Endothelial cell of umbilical vein (primary cell): ENCODE results near the gene STPG3. TPM values are rescaled to one million over a fixed set of nuclear protein-coding genes. Genes with fewer than 3 reads are reported as not detected.
A peak's percentile ranks its signal among the peaks of the same experiment; 100 is the strongest.

Source experiments
- BruUV-seq: library from RNA; stranded (reverse); fragments of 400-500 nt; replicated peaks from 2 replicates; lab custom pipeline; 2021; lab: Mats Ljungman, UMichigan
- CTCF ChIA-PET: fragments of 300-600, 350-600 bp; sonication (Branson Sonifier 250); formaldehyde crosslinking; loops from one replicate; lab custom pipeline; 2021; ENCODE audit warnings: antibody characterized with exemption, inconsistent platforms; lab: Charles Lee
- POLR2A ChIA-PET: fragments of 300-600, 350-600 bp; sonication (Branson Sonifier 250); formaldehyde crosslinking; loops from one replicate; lab custom pipeline; 2021; ENCODE audit warnings: antibody characterized with exemption, inconsistent platforms; lab: Charles Lee
- DNase-seq: peaks from one replicate; pipeline ENCODE4 v3.0.0-alpha.2; 2011; ENCODE audit warnings: low read depth, low spot score
- FAIRE-seq: peaks from 2 replicates; lab custom pipeline; 2011; peaks lifted over from hg19 to GRCh38; lab: Jason Lieb, UNC
- H2AFZ ChIP-seq: 2 replicates; pipeline ENCODE4 v1.6.0; 2012; ENCODE audit warnings: low read depth, low read length, control low read depth, inconsistent platforms
- H3K27ac ChIP-seq: 2 replicates; pipeline ENCODE4 v1.5.1; 2011; ENCODE audit warnings: low read depth, mild to moderate bottlenecking, control low read depth, low read length, moderate library complexity; ENCODE audit not compliant: insufficient read depth
- H3K27me3 ChIP-seq, 2 experiments: 2 replicates each; pipeline versions ENCODE4 v1.6.0 to v1.6.1; 2011; ENCODE audit warnings: low read length in 2 of 2, mixed read lengths in 1 of 2; ENCODE audit not compliant: control insufficient read depth in 2 of 2, insufficient read depth in 2 of 2
- H3K36me3 ChIP-seq, 2 experiments: 2 replicates in 1 of 2; 3 replicates in 1 of 2; pipeline ENCODE4 v1.5.1; 2011; ENCODE audit warnings: low read length in 2 of 2, mild to moderate bottlenecking in 1 of 2, moderate library complexity in 1 of 2; ENCODE audit not compliant: control insufficient read depth in 2 of 2, insufficient read depth in 2 of 2; ENCODE audit errors: extremely low read depth in 1 of 2
- H3K4me1 ChIP-seq: 3 replicates; pipeline ENCODE4 v1.5.1; 2011; ENCODE audit warnings: mild to moderate bottlenecking, low read length; ENCODE audit not compliant: control insufficient read depth, insufficient read depth; ENCODE audit errors: extremely low read depth
- H3K4me2 ChIP-seq: 2 replicates; pipeline ENCODE4 v1.6.1; 2011; ENCODE audit warnings: low read length, control low read depth, mixed read lengths; ENCODE audit not compliant: insufficient read depth
- H3K4me3 ChIP-seq, 3 experiments: fragments of 200-600 bp in 1 of 3; sonication (generic), shearing (Covaris generic) in 1 of 3; replicated peaks in 1 of 3; 2 replicates each; pipeline ENCODE4 v1.5.1; 2011 to 2016; ENCODE audit warnings: control low read depth in 3 of 3, low read length in 3 of 3, mild to moderate bottlenecking in 2 of 3, inconsistent platforms in 1 of 3, low read depth in 1 of 3, moderate library complexity in 1 of 3; ENCODE audit not compliant: insufficient read depth in 1 of 3
- H3K79me2 ChIP-seq: 2 replicates; pipeline ENCODE4 v1.6.0; 2012; ENCODE audit warnings: low read length, inconsistent platforms; ENCODE audit not compliant: control insufficient read depth, insufficient read depth
- H3K9ac ChIP-seq: replicated peaks from 2 replicates; pipeline ENCODE3; 2011; ENCODE audit warnings: low read length, control low read depth; ENCODE audit not compliant: insufficient read depth; ENCODE audit errors: extremely low read depth
- H3K9me1 ChIP-seq: replicated peaks from 3 replicates; pipeline ENCODE4 v1.6.0; 2011; ENCODE audit warnings: mild to moderate bottlenecking, low read length; ENCODE audit not compliant: control insufficient read depth, insufficient read depth; ENCODE audit errors: extremely low read depth
- H3K9me3 ChIP-seq: replicated peaks from 2 replicates; pipeline ENCODE4 v1.5.1; 2012; ENCODE audit warnings: low read length, inconsistent platforms; ENCODE audit not compliant: control insufficient read depth, insufficient read depth
- H4K20me1 ChIP-seq: replicated peaks from 2 replicates; pipeline ENCODE3; 2011; ENCODE audit warnings: mild to moderate bottlenecking, low read length; ENCODE audit not compliant: control insufficient read depth, insufficient read depth; ENCODE audit errors: extremely low read depth
- EZH2 ChIP-seq: IDR thresholded peaks from 2 replicates; pipeline ENCODE4 v1.6.1; 2012; ENCODE audit warnings: borderline replicate concordance, low read depth, mild to moderate bottlenecking, moderate library complexity, low read length, inconsistent platforms; ENCODE audit not compliant: severe bottlenecking
- FOS ChIP-seq: IDR thresholded peaks from 2 replicates; pipeline ENCODE4 v1.6.1; 2011; ENCODE audit warnings: mild to moderate bottlenecking, low read length, moderate library complexity, borderline replicate concordance; ENCODE audit not compliant: insufficient read depth
- JUN ChIP-seq: IDR thresholded peaks from 2 replicates; pipeline ENCODE4 v1.6.1; 2011; ENCODE audit warnings: borderline replicate concordance, low read depth; ENCODE audit not compliant: insufficient read length, insufficient read depth
- POLR2AphosphoS5 ChIP-seq: IDR thresholded peaks from 2 replicates; pipeline ENCODE4 v1.6.1; 2012; ENCODE audit warnings: low read depth, mild to moderate bottlenecking, control low read depth, low read length, moderate library complexity; ENCODE audit not compliant: insufficient read depth
- dilution Hi-C: fragments of 300-500 bp; cut with MboI; formaldehyde crosslinking; loops from one replicate; pipeline ENCODE4 v1.15.0; 2019; ENCODE audit warnings: low sequenced_read_pairs; ENCODE audit not compliant: extremely low pct_ligation_motif_present
- intact Hi-C: fragments of 100-400 bp; cut with micrococcal nuclease; formaldehyde crosslinking; loops from one replicate; pipeline ENCODE4 v1.10.0; 2022
- polyA plus RNA-seq, 4 experiments: library from polyadenylated mRNA; depleted of rRNA in 3 of 4; stranded (reverse) in 3 of 4; unstranded in 1 of 4; fragments of >200 nt; gene quantifications; 2 replicates each; pipeline versions ENCODE4 v1.2.1 to v1.2.3, GENCODE V29; 2011 to 2012; ENCODE audit warnings: missing spikeins in 1 of 4
- total RNA-seq: library from RNA; stranded (reverse); gene quantifications from 2 replicates; pipeline ENCODE4 v1.2.3, GENCODE V29; 2021
- TF ChIP-seq, protein P1 (sequence below): IDR thresholded peaks from 2 replicates; pipeline ENCODE4 v1.6.1; 2011; ENCODE audit not compliant: insufficient read depth, insufficient read length

STPG3 gene
- total and polyA plus RNA-seq, 2 donors (not counting 3 experiments of a cell fraction or from before 2014, with no cell fraction given) = not detected

- peaks cover 0 to 2% of the 10 kb centered on the region in 2 experiments for H3K36me3 ChIP-seq
- H3K4me2 ChIP-seq = no peak overlapping the region
- no peaks in the 10 kb centered on the region for H3K9me1 ChIP-seq
- H2AFZ ChIP-seq = no peak overlapping the region
- ChIA-PET CTCF (interaction anchor here (0.7 to 2.1 kb wide), 4 partner anchors 11 to 42 kb away, joined by 3 to 8 read pairs (median 4); partner anchors contain the start of genes ANAPC2 and SSNA1), POLR2A (interaction anchor here (0.6 to 0.7 kb wide), 2 partner anchors 23 to 171 kb away, joined by 3 to 8 read pairs; partner anchors contain the start of gene TUBB4B)
- no peaks in the 10 kb centered on the region for H3K9me3 ChIP-seq
- H3K9ac ChIP-seq = no peak overlapping the region
- TF ChIP-seq, protein P1, sequence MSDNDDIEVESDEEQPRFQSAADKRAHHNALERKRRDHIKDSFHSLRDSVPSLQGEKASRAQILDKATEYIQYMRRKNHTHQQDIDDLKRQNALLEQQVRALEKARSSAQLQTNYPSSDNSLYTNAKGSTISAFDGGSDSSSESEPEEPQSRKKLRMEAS = no peak
- no peak for TF ChIP-seq FOS
- TF ChIP-seq EZH2 = no peak
- no peak for TF ChIP-seq POLR2AphosphoS5
- no peak for TF ChIP-seq JUN
- DNase-seq (no peak), FAIRE-seq (no peak)
- peak overlapping the region; percentile 8 for H3K27ac ChIP-seq
- dilution Hi-C loops = no loop called here
- no peaks in the 10 kb centered on the region for H3K27me3 ChIP-seq
- no peak overlapping the region for H3K4me3 ChIP-seq
- no TSS peak for BruUV-seq
- H3K4me1 ChIP-seq = peaks cover 13% of the 10 kb centered on the region
- no peaks in the 10 kb centered on the region for H3K79me2 ChIP-seq
- intact Hi-C loops = no loop called here
- H4K20me1 ChIP-seq = no peaks in the 10 kb centered on the region
Observed at GRCh38 chr9:137218212-137218753, 32.8 kb upstream of the STPG3 start.

- peak; percentile 9 for DNase-seq
- no peaks in the 10 kb centered on the region for H3K9me3 ChIP-seq
- ChIA-PET CTCF (interaction anchor here (1.3 to 2.1 kb wide), 3 partner anchors 12 to 30 kb away, joined by 4 to 8 read pairs (median 5); partner anchors contain the start of genes ANAPC2 and SSNA1), POLR2A (interaction anchor here (0.6 to 0.7 kb wide), 2 partner anchors 21 to 22 kb away, joined by 3 to 8 read pairs; partner anchors contain the start of gene TUBB4B)
- dilution Hi-C loops (no loop called here), intact Hi-C loops (no loop called here)
- no peaks in the 10 kb centered on the region for H3K79me2 ChIP-seq
- H3K9me1 ChIP-seq = no peaks in the 10 kb centered on the region
- H3K27me3 ChIP-seq = no peaks in the 10 kb centered on the region
- H3K4me2 ChIP-seq = no peak overlapping the region
- TSS peak; percentile 13 for BruUV-seq
- peak; percentile 71 for FAIRE-seq
- no peaks in the 10 kb centered on the region for H4K20me1 ChIP-seq
- no peak overlapping the region for H3K9ac ChIP-seq
- H2AFZ ChIP-seq = no peak overlapping the region
- H3K4me1 ChIP-seq = peaks cover 15% of the 10 kb centered on the region
- no peak overlapping the region for H3K4me3 ChIP-seq
- H3K36me3 ChIP-seq = peaks cover 0 to 2% of the 10 kb centered on the region in 2 experiments
- peak overlapping the region; percentile 8 for H3K27ac ChIP-seq
- TF ChIP-seq POLR2AphosphoS5 (peak; percentile 49), FOS (no peak), JUN (no peak), EZH2 (no peak)
Observed at GRCh38 chr9:137218754-137219271, 32.3 kb upstream of the STPG3 start.
